Lower leg skin (tissue), 4 donors: ENCODE measurements around the gene PLXNA2. TPM values are rescaled to one million over a fixed set of nuclear protein-coding genes. Genes with fewer than 3 reads are reported as not detected.

Experiments
- DNase-seq, 2 donors: peaks; one replicate each; pipeline ENCODE4 v3.0.0-alpha.2; 2019; ENCODE audit warnings: low spot score in 2 of 2
- H3K4me3 ChIP-seq: fragments of 200-600 bp; sonication (generic); 2 replicates; pipeline ENCODE4 v1.5.1; 2017; ENCODE audit warnings: mild to moderate bottlenecking, low read depth; ENCODE audit not compliant: poor library complexity, severe bottlenecking
- POLR2A ChIP-seq, 2 donors: fragments of 450-650 bp; IDR thresholded peaks; one replicate each; pipeline ENCODE4 v1.6.1; 2016 to 2017; ENCODE audit warnings: antibody characterized with exemption in 2 of 2, mild to moderate bottlenecking in 1 of 2, moderate library complexity in 1 of 2
- WGBS, 2 donors: methylation state at CpG; one replicate each; pipeline ENCODE4 v1.1.5; 2018; 5-methylcytosine and 5-hydroxymethylcytosine counted together
- intact Hi-C: fragments of 100-400 bp; cut with DNase I; formaldehyde crosslinking; loops from one replicate; pipeline ENCODE4 v1.15.0; 2023; ENCODE audit warnings: low total_unique reads
- total RNA-seq, 4 donors: library from RNA; depleted of rRNA; stranded (reverse); fragments of >200 nt; gene quantifications; one replicate each; pipeline ENCODE4 v1.1.0, GENCODE V29; 2016
- TF ChIP-seq, protein P1 (sequence below), 3 donors: fragments of 450-650 bp; IDR thresholded peaks; one replicate each; pipeline ENCODE4 v1.5.1; 2016; ENCODE audit warnings: antibody characterized with exemption in 3 of 3, mild to moderate bottlenecking in 3 of 3, moderate library complexity in 2 of 3

The PLXNA2 gene
- total RNA-seq, 4 donors from 2014 or later = 27.4 to 44.2 (median 36.9) TPM

DNA sequence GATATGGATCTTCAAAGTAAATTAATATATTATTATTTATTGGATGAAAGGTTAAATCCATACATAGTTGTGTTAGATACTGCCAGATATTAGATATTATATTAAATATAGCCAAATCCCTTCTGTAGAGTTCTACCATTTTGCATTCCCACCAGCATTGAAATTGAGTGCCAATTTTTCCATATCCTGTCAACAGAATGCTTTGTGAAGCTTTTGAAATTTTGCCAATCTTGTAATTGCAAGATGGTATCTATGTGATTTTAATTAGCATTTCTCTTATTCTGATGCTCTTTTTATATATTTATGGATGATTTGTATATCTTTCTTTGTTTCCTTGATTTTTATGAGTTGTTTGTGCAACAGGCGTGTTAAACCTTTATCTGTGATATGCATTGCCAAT lies 266.3 kb downstream of the PLXNA2 start:
- TF ChIP-seq, protein P1, sequence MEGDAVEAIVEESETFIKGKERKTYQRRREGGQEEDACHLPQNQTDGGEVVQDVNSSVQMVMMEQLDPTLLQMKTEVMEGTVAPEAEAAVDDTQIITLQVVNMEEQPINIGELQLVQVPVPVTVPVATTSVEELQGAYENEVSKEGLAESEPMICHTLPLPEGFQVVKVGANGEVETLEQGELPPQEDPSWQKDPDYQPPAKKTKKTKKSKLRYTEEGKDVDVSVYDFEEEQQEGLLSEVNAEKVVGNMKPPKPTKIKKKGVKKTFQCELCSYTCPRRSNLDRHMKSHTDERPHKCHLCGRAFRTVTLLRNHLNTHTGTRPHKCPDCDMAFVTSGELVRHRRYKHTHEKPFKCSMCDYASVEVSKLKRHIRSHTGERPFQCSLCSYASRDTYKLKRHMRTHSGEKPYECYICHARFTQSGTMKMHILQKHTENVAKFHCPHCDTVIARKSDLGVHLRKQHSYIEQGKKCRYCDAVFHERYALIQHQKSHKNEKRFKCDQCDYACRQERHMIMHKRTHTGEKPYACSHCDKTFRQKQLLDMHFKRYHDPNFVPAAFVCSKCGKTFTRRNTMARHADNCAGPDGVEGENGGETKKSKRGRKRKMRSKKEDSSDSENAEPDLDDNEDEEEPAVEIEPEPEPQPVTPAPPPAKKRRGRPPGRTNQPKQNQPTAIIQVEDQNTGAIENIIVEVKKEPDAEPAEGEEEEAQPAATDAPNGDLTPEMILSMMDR (IDR thresholded peaks at IDR 0.05) = no peak
- no peak for TF ChIP-seq POLR2A (IDR thresholded peaks at IDR 0.05)
- 92 to 94% methylated on average over 1 of the region's 1 CpG for WGBS, 2 donors
- no peak for DNase-seq
- intact Hi-C loops = no loop called here
- H3K4me3 ChIP-seq = no peak overlapping the region

DNA sequence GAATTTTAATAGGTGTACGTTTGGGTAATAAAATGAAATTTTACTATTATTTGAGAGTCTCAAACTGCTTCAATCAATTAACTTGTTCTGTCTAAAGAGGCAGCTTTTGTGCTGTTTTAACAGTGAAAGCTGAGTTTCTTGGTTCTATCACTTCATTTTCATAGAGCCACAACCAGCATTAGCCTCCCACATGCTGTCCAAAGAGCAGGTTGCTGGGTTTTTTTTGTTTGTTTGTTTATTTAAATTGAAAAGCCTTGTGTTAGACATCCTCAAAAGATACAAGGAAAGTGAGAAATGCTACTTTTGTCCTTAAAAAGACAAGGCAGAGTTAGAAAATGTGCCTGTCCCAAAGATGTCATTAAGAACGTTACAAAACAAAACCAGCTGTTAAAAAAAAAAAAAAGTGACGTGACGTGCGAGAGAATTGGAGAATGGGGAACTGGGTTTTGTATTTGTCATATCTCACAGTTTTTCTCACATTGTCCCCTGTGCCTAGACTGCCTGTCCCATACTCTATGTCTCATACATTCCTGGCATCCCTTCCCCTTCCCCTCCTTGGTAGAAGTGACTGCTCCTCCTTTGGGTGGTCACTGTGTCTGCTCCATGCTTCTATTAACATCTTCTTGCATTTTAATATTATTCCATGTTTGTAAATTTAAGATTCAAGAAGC lies 270.2 kb downstream of the PLXNA2 start:
- intact Hi-C loops = no loop called here
- TF ChIP-seq, protein P1 (IDR thresholded peaks at IDR 0.05) = no peak
- no peak for TF ChIP-seq POLR2A (IDR thresholded peaks at IDR 0.05)
- WGBS, 2 donors = 56 to 64% methylated on average over 5 of the region's 5 CpGs
- no peak for DNase-seq
- no peak overlapping the region for H3K4me3 ChIP-seq

DNA sequence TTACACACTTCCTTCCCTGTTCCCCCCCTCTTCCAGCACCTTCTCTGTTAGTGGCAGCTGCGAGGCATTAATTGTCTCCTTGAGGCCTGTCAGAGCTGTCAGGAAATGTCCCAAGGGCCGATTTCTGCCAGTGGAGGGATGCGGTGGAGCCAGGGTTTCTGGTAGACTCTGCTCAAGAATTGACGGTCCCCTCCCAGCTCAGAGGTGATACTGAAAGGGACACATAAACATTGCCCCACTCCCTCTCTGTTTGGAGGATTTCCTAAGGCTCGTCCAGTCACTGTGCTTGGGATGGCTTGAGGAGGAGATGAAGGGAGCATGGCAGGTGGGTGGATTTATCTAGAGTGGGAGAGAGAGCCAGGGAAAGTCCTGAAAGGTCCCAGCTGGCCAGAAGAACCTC lies 271.8 kb downstream of the PLXNA2 start:
- no peak for DNase-seq
- no peak overlapping the region for H3K4me3 ChIP-seq
- TF ChIP-seq, protein P1 (IDR thresholded peaks at IDR 0.05) = no peak
- no peak for TF ChIP-seq POLR2A (IDR thresholded peaks at IDR 0.05)
- WGBS, 2 donors = 64 to 72% methylated on average over 5 of the region's 5 CpGs
- intact Hi-C loops = no loop called here
